IPS-NIHi7 (cell line): Measurements from ENCODE around the gene OR4D1.
"Not testable (repeated sequence)": the region's sequence is repeated elsewhere in the genome, so short reads cannot be mapped to it uniquely, and the experiment has no call there.

Experiments
- DNase-seq: peaks from one replicate; pipeline ENCODE4 v3.0.0; 2012; ENCODE audit warnings: mixed read lengths; ENCODE audit errors: extremely low spot score

Gene OR4D1

DNA sequence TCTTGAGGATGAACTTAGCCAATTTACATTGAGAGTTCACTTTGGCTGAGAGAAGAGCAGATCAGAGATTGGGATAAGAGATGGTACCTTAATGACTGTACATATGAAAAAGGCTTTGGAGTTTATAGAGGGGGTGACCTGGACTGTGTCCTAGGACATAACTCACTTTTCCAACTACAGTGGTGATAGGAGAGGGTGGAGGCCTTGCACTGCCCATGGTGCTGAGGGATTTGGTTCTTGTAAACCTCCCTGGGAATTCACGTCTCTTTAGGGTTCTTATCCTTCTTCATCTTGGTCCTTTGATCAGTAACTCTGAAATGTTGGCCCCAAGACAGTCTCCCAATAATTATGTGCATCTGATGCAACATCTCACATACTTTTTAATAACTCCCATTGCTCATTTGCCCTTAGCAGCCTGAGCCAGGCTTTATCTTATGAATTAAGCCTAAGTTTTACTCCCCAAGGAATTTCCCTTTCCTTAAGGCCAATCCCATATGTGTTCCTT, at the start of gene OR4D1:
TSS of gene OR4D1 (plus strand) at position 455 of the 505 bp plus-strand sequence. CDS start 6,770 bp downstream, outside the sequence.
- DNase-seq, result no peak

DNA sequence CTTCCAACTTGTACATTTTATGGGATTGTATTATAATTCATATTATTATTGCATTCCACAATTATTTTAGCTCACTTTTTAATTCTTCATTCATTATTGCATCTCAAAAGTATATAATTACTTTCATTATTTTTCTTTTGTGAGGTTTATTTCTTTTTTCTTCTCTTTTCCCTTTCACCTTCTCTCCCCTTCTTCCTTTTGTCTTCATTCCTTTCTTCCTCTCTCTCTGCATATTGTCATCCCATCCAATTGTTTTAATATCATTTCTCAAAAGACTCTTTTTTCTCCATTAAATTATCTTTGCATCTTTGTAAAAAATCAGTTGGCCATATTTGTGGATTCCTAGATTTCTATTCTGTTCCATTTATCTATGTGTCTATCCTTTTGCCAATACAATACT, 47.7 kb upstream of the OR4D1 start:
- no peak for DNase-seq

DNA sequence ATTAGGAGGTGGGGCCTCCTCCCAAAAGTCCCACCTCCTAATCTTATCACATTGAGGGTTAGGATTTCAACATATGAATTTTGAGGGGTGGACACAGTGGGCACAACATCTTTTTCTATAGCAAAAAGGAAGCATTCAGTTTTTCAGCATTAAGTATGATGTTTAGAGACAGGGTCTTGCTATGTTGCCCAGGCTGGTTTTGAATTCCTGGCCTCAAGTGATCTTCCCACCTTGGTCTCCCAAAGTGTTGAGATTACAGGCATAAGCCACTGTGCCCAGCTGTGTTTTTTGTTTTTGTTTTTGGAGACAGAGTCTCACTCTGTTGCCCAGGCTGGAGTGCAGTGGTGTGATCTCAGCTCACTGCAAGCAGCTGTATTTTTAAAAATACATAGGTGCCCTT, 46.3 kb upstream of the OR4D1 start:
- not testable (repeated sequence) for DNase-seq

DNA sequence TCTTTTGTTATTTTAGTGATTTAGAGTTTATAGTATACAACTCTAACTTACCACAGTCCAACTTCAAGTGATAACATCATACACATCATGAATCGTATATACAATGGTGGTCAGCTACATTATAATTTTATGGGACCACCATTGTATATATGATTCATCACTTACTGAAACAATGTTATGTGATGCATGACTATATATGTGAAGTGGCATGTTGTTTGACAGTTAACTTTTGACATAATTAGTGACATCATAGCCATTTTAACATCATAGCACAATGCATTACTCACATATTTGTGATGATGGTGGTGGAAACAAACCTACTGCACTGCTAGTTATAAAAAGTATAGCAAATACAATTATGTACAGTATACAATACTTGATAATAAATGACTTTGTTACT, 43.1 kb upstream of the OR4D1 start:
- DNase-seq, result no peak

DNA sequence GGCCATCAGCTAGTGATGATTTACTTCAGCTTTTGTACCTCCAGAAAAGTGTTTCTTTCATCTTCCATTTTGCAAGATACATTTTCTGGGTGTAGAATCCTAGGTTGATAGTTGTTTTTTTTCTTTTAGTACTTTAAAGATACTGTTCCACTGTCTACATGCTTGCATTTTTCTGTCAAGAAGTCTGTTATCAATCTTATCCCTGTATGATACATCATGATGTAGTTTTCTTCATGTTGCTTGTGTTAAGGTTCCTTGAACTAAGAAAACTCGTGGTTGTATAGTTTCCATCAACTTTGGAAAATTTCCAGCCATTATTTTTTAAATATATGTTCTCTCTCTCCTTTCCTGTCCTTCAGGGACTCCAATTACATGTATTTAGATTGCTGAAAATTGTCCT, 40.9 kb upstream of the OR4D1 start:
- DNase-seq, result no peak

DNA sequence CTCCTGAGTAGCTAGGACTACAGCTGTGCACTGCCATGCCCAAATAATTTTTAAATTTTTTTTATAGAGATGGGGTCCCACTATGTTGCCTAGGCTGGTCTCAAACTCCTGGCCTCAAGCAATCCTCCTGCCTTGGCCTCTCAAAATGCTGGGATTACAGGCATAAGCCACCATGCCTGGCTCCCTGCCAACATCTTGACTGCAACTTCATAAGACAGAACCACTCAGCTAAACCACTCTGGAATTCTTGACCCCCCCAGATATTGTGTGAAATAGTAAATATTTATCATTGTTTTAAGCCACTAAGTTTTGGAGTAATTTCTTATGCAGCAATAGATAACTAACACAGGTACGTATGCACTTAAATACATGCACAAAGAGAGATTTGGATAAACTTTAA, 39.0 kb upstream of the OR4D1 start:
- DNase-seq, result no peak

DNA sequence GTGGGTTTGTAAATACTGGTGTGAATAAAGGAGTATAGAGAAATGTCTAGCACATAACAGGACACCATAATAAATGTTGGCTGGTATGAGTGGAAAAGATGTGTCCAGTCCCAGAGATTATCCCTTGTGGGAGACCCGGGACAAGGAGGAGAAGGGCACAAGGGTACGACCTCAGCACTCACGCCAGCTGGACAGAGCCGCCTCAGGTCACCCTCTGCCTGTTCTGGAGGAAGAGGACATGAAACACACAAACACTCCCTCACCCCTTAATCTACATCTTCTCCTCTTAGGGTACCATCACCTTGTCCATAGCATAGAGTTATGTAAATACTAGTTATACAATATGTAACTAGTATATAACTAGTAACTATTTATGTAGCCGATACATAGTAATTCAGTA, 38.2 kb upstream of the OR4D1 start:
- DNase-seq, result no peak

DNA sequence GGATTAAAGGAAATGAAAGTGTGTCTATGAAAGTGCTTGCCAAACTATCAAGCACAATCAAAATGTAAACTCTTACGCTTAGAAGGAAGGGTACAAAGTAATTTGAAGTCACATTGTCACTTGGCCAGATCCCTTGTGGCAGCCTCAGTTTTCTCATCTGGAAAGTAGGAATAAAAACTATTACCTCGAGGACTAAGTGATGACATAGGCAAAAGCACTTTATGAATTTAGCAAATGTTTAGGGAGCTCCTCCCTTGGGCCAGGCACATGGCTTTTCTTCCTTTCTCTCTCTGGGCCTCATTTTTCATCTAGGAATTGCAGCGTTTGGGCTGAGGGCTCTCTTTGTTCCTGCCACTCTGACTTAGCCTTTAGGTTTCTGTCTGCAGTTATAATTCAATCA, 36.5 kb upstream of the OR4D1 start:
- no peak for DNase-seq

DNA sequence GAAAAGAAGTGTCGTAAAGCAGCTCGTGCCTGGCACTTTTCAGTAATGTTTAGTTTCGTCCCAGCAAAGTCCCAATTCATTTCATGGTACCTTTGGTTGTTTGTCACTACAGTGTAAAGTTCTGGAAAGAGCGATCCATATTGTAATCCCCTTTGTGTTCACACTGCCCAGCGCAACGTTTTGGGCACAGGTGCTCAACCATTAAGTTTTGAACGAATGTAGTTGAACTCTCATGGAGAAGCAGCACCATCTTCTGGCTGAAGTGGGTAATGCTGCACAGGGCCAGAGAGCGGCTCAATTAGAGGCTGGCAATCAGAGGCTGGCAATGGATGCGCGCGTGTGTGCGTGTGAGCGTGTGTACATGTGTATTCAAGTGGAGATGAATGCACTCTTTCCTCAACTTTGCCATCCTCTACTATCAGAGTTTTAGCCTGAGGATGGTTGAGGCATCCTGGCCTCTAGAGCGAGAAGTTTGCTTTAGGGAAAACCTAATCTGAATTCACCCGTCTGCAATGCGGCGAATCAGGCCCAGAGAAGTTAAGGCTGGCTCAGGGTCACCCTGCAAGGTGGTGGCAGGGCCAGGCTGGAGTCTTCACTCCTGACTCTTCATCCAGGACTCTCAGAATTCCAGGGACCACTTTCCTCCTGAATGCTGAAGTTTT, 35.1 kb upstream of the OR4D1 start:
- peak; percentile 81 for DNase-seq

DNA sequence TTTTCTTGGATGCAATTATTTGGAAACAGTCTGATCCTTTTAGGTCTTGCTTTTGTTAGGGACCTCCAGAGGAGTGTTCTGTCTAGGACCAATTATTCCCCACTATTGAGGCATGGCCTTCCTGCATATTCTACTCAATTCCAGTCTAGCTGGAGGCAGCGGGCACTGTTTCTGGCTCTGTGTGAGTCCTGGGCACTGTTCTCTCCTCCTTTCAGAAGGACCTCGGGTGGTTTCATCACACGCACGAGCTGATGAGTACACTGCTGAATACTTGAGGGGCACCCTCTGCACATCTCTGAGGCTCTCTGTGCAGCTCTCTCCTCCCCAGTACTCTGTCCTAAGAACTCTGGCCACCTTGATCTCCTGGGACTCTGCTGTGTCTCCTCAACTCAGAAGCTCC, 34.2 kb upstream of the OR4D1 start:
- DNase-seq, result no peak

DNA sequence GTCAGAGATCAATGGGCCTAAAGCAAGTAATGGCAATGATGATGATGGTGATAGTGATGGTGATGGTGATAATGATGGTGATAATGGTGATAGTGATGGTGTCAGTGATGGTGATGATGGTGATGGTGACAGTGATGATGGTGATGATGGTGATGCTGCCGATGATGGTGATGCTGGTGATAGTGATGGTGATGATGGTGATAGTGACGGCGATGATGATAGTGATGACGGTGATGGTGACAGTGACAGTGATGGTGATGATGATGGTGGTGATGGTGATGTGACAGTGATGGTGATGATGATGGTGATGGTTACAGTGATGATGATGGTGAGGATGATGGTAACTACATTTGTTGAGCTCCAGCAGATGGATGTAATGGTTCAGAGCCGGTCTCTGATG, 30.8 kb upstream of the OR4D1 start:
- DNase-seq, result no peak

DNA sequence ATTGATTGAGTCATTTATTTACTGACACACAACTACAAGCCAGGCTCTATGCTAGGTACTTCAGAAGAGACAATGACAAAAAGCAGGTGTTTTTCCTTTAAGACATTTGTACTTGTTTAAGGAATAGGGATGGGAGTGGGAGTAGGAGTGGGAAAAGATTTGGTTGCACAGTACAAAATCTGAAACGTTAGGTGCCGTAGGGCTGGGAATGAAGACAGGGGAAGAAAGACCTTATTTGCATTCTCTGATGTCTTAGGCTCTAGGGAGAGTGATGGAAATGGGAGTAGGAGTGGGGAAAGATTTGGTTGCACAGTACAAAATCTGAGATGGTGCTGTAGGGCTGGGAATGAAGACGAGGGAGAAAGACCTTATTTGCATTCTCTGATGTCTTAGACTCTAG, 28.7 kb upstream of the OR4D1 start:
- no peak for DNase-seq

DNA sequence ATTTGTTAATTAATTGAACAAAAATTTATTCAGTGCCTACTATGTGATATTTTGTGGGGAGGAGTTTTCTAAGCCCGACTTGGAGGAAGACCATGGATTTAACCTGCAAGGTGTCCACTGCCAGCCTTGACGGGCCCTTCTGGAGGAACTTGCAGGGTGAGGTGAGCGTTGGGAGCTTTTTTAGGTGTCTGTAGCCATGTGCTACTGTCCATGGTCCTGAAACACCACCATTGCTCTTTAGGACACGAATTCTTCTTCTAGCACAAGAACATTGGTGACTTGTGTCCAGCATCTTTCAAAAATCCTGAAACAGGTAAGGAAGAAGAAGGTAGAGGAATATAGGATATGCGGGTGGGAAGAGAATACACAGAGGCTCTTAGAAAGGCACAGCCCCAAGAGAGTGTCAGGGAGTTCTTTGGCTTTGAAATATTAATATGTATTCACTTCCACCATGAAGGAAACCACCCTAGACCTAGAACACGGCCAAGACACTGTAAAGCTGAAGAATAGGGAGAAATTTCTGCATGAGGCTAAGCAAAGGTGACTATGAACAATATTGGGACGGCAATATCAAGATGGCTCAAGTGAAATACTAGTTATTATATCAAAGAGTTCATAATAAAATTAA, 27.9 kb upstream of the OR4D1 start:
- peak; percentile 78 for DNase-seq

DNA sequence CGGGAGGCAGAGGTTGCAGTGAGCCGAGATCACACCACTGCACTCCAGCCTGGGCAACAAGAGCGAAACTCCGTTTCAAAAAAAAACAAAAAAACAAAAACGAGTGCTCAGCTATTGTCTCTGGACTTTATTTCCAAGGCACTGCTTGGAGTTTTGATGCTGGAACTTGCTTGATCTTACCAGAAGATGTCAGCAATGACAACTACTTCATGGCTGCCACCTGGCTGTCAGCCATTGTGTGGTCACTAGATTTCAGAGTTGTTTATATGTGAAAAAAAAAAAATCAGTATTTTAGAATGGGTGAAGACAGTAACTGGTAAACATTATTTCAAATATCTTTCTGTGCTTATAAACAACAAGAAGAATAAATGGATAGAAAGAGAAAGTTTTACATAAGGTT, 26.3 kb upstream of the OR4D1 start:
- DNase-seq, result peak; percentile 69

DNA sequence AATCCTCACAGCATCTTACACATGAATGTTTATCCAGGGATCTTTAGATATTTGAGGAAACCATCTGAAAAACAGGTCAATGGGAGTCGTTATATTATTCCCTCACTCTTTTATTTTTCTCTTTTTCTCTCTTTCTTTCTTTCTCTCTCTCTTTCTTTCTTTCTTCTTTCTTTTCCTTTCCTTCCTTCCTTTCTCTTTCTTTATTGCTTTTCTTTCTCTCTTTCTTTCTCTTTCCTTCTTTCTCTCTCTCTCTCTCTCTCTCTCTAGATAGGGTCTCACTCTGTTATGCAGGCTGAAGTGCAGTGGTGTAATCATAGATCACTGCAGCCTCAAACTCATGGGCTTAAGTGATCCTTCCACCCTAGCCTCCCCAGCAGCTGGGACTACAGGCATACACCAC, 20.3 kb upstream of the OR4D1 start:
- no peak for DNase-seq

DNA sequence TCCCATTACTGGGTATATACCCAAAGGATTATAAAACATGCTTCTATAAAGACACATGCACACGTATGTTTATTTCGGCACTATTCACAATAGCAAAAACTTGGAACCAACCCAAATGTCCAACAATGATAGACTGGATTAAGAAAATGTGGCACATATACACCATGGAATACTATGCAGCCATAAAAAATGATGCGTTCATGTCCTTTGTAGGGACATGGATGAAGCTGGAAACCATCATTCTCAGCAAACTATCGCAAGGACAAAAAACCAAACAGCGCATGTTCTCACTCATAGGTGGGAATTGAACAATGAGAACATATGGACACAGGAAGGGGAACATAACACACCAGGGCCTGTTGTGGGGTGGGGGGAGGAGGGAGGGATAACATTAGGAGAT, 15.5 kb upstream of the OR4D1 start:
- DNase-seq, result not testable (repeated sequence)

DNA sequence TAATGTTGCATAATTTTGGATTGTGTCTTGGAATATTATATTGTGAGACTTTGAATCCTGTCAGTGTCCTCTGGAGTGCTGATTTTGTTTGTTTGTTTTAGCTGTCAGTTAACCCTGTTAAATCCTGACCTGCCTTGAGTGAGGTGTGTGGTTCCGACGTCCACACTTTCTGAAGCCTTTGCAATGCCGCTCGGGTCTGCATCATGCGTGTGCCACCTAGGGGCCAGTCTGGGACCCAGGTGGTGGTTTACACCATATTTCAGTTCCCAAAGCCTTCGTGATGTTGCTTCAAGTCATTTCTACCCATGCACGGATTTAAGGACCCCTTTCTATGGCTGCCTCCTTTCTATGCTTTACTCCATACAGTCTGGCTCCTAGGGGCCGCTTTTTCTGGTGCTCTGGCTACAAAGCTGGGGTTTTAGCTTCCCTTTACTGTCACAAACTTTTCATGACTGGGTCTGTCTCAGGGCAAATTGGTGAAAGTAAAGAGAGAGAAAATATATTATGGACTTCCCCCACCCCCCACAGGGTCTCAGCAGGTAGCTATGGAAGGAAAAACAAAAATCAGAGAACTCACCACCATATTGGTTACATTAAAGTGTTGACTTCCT, 11.4 kb upstream of the OR4D1 start:
- peak; percentile 59 for DNase-seq

DNA sequence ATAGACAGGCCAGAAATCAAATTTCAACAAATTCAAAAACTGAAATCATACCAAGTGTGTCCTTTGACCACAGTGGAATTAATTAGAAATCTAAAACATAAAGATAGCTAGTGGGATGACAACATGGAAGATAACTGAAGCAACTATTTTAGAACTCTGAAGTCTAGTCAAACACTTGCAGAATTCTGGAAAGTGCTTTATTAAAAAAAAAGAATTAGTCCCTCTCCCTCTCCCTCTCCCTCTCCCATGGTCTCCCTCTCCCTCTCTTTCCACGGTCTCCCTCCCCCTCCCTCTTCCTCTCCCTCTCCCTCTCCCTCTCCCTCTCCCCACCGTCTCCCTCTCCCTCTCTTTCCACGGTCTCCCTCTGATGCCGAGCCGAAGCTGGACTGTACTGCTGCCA, 6.7 kb upstream of the OR4D1 start:
- DNase-seq, result no peak

DNA sequence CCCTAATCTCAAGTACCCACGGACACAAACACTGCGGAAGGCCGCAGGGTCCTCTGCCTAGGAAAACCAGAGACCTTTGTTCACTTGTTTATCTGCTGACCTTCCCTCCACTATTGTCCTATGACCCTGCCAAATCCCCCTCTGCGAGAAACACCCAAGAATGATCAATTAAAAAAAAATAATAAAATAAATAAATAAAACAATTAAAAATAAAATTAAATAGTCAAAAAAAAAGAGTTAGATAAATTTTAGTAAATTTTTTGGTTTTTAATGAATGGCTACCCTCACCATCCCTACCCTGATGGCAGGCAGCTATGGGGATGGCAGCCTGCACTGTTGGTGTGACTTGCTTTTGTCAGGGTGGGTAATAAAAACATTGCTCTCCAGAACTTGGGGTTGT, 4.8 kb upstream of the OR4D1 start:
- not testable (repeated sequence) for DNase-seq

DNA sequence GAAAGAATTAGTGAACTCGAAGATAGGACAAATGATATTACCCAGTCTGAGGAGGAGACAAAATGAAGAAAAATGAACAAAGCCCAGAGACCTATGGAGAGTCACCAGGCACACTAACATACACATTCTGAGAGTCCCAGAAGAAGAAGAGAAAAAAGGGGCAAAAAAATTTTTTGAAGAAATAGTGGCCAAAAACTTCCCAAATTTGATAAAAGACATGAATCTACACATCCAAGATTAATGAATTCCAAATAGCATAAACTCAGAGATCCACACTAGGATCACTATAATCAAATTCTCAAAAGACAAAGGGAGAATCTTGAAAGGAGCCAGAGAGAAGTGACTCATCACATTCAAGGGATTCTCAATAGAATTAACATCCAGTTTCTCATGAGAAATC, 3.4 kb upstream of the OR4D1 start:
- DNase-seq, result no peak

DNA sequence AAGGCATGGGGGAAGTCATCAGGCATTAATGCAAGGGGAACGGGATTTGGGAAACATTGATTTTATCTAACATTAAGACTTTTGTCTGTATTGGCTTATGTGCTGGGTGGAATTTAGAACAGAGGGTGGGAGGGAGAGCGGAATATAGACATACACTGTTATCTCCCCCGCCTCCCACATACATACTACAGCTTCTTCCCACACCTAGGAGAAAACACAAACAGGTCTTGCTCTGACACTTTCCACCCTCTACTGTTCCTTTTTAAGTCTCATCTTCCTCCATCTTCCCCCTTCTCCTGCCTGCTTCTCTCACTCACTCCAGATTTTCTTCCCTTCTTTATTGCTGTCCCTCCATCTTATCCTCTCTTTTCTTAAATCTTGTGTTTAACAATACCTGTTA, 425 bp downstream of the OR4D1 start:
- no peak for DNase-seq

DNA sequence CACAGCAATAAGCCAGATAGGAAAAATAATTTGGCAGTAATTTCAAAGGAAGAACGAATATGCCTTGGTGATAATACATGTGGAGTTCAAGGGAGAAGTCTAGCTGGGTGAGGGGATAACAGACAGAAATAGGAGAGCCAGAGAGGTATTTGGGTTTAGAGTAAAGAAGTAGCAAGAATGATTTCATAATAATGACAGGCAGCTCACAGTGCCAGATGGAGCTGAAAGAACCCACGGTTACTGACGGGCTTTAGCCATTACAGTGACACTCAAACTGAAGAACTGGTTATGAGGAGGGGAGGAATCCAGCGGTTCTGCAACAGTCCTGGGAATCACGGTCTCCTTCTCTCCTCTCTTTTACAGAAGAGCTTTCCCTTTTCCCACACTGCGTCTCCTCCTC, 2.2 kb downstream of the OR4D1 start:
- no peak for DNase-seq

DNA sequence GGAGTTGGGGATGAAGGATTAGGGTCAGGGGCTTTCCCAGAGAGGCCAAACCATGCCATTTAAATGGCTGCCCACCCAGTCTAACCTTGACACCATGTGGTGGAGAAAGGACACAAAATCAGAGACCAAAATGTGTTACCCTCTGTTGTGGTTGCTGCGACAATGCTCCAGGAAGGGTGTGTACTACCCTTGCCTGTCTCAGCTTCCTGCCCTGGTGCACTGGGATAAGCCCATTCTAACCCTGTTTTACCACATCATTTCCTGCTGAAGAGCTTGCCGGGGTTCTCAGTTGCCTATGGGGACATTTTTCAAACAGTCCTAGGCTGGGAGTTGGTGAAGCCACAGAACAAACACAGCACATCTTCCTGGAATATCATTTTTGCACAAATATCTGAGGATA, 4.9 kb downstream of the OR4D1 start:
- DNase-seq, result no peak
